A172 (cell line): ENCODE data around the gene CD96. TPM values are rescaled to one million over a fixed set of nuclear protein-coding genes. Genes with fewer than 3 reads are reported as not detected.

Source experiments
- DNase-seq: peaks from one replicate; pipeline ENCODE4 v3.0.0-alpha.2; 2015; ENCODE audit warnings: low spot score
- total RNA-seq: library from RNA; depleted of rRNA; stranded (reverse); fragments of >200 nt; shearing (Covaris generic); gene quantifications from 2 replicates; pipeline ENCODE4 v1.2.3, GENCODE V29; 2014

The CD96 gene
- total RNA-seq, 1 experiment from 2014 or later, result not detected

DNA sequence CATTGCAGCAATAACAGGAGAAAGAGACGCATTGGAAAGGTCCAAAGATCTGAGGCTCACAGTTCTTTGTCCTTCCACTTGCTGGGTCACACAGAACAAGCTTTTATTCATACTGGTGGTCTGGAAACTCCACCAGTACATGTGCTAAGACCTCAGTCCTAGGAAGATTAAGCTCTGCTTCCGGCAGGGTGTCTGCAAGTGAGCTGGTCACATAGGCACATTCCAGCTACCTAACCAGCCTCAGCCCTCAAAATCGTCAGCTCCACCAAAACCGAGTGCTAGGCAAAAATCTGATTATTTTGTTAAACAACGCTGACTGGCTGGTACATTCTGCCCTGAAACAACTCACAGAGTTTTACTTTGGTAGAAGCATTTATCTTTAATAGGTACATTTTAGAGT, 50.9 kb downstream of the CD96 start:
- DNase-seq, result no peak

- DNase-seq, result no peak
These were observed 51.7 kb downstream of the CD96 start for GRCh38 chr3:111593666-111594065.

- peak; percentile 78 for DNase-seq
These were observed 52.2 kb downstream of the CD96 start for GRCh38 chr3:111594205-111594604.

- DNase-seq, result no peak
These were observed 52.8 kb downstream of the CD96 start for GRCh38 chr3:111594781-111595180.

- no peak for DNase-seq
These were observed 53.2 kb downstream of the CD96 start, which contains the start of gene ZBED2 for GRCh38 chr3:111595232-111595631. TSS of gene ZBED2 (minus strand) at chr3:111595346. CDS start at chr3:111594201, 1,145 bp downstream.

GRCh38 chr3:111596328-111596727, 54.3 kb downstream of the CD96 start:
- DNase-seq, result no peak

DNA sequence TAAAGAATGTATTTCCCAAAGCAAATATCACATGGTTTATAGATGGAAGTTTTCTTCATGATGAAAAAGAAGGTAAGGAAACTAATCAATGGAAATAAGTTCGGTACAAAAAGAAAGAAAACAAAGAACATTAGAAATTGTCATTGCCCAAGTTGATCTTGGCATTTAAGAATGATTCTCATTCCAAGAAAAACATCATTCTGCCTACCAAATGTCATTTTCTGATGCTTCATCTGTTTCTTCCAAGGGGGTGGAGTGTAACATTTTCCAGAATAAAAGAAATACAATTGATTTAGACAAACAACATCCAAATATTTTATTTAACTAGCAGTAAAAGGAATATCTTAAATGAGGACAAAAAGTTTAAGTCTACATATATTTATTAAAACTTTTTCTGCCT, 56.1 kb downstream of the CD96 start:
- no peak for DNase-seq

DNA sequence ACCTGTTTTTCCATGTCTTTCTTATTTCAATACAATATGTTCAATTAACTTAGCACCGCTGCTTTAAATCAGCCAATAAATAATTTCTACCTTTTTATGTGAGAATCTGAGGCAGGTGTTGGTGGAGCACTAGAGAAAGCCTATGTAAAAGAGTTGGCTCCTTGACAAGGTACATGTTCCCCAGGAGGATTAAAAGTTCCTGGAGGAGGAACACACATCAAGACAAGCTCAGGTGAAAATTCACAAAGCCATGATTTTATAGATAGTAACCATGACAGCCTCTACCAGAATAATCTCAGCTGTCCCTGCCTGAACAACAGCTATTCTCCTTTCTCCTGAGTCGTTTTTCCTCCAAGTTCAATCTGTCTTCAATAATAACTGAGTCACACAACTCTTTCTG, 56.6 kb downstream of the CD96 start:
- no peak for DNase-seq

DNA sequence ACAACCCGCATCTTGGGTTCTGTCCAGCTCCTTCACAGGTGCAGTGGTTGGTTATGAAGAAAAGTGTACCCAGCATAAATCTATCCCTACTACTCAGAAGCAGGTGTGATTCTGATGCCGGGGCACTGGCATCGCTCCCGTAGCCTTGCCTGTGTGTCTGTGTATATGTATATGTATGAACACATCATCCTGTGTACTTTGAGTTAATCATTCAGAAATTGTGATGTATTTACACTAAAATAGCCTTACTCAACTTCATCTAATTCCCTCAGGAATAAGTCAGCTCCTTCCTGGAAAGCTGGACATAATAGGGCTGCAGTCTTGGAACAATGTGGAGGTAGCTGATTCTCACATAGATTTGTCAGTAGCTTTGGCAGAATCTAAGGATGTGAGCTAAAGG, 59.8 kb downstream of the CD96 start:
- no peak for DNase-seq

DNA sequence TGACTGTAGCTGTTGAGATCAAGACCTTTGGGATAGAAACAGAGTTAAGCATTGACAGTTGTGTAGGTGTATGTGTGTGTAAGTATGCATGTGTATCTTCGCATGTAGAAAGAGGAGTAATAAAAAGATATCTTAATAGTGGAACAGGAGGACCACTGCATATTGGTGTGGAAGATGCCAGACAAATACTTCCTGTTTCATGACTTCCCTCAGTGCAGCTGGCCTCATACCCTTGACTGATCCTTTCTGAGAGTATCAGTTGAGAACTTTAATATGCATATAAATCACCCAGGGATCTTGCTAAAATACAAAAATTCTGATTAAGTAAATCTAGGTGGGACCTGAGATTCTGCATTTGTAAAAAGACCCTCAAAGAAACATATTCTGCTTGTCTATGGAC, 61.7 kb downstream of the CD96 start:
- no peak for DNase-seq

DNA sequence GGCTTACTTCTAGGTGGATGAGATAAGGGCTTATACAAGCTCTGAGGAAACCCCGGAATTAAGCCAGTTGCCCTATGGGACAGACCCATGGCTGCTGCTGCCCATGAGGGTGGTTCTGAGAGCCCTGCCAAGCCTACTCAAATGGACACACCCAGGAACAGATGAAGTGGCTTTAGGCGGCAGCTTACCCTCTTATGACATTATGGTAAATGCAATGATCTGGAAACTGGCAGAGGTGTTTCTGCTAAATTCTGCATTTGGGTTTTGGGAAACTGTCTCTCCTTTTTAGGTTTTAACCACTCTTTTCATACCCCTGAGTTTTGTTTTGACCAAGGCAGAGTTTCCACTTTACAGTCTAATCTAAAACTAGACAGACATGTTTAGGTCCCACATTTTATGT, 62.1 kb downstream of the CD96 start:
- DNase-seq, result no peak

GRCh38 chr3:111605018-111605417, 63.0 kb downstream of the CD96 start:
- DNase-seq, result no peak

GRCh38 chr3:111605493-111605892, 63.5 kb downstream of the CD96 start:
- no peak for DNase-seq

GRCh38 chr3:111607240-111607920, 65.4 kb downstream of the CD96 start:
- no peak for DNase-seq

DNA sequence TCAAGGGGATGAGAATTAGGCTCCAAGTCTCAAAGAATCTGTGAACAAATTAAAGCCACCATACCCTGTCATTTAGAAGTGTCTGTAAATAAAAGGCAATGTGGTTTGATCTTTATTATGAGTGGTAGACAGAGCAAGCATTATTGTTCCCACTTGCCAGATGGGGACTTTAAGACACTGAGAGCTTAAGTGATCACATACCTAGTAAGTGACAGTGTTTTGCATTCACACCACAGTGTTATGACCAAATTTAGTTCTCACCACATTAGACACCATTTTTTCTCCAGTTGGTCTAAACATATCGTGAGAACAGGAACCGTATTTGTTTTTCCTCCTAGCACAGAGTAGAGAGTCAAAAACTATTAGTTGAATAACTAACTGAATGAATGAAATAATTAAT, 66.4 kb downstream of the CD96 start:
- DNase-seq, result no peak

- no peak for DNase-seq
These were observed 67.7 kb downstream of the CD96 start for GRCh38 chr3:111609700-111610099.

GRCh38 chr3:111610189-111610588, 68.2 kb downstream of the CD96 start:
- DNase-seq, result no peak

DNA sequence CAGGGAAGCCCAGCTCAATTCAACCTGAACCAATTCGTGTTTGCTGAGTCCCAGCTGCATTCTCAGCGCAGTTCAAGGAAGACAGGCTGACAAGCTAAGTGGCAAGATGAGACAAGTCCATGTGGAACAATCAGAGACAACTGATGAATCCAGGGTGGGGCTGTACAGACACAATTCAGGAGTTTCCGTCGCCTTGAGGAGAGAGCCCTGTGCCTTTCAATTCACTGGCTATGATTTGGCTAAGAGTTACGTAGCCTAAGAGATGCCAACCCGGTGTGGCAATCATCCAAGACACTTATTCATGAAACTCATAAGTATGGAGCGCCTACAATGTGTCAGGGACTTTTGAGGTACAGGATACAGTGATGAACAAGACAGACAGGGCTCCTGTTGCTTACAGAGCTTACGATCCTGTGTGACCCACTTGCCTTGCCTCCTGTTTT, 68.6 kb downstream of the CD96 start:
- no peak for DNase-seq

DNA sequence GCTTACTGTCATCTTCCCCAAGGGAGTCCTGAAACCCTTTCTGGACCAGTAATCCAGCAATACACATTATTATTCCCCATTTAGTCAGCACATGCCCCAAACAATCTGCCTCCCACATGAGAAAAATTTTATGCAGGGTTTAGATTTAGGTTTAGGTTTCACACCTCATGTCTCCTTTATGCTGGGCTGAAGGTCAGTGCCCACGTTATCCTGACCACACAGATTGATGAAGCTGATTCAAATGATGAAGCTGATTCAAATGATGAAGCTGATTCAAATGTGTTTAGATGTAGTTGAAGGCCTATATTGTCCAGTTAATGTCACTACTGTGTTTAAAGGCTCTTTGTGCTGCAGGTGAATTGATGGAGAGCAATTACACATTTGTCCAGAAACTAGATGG, 71.3 kb downstream of the CD96 start:
- DNase-seq, result no peak

- no peak for DNase-seq
These were observed 73.9 kb downstream of the CD96 start for GRCh38 chr3:111615880-111616279.

DNA sequence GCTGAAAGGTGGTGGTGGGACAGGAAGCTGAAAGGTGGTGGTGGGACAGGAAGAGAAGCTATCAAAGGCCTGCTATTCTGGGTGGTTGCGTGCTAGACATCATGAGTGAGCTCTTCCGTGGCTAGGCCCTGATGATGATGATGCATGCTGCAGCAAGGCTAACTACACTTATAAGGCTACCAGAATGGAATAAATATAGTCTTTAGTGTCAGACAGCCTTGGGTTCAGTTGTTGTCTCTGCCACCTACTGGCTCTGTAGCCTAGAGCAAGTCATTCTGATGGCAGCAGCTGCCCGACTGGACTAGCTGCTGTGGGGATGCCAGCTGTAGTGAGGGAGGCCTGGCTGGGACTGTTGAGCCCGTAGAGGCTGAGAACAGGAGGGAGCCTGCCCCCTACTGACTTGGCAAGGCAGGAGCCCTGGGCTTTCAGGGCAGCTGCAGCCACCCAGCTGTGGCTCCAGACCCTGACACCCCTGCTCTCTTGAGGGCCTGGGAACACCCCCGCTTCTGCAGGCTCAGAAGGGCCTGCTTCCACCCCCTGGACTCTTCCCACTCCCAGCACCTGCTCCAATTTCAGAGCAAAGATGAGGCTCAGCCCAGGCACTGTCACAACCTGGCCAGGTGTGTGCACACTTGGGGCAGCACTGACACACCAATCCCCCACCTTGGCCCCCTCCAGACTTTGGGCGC, 74.6 kb downstream of the CD96 start:
- DNase-seq, result no peak

DNA sequence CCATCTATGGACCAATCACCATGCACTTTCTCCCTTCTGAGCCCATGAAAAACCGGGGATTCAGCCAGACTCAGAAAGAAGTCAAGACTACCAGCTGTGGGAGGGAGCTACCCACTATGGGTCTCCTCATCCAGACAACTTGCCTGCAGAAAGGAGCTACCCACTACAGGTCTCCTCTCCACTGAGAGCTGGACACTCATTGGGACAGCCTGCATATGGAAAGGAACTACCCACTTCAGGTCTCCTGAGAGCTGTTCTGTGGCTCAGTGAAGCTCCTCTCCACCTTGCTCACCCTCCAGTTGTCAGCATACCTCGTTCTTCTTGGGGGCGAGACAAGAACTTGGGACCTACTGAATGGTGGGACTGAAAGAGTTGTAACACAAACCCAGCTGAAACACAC, 75.4 kb downstream of the CD96 start:
- no peak for DNase-seq

DNA sequence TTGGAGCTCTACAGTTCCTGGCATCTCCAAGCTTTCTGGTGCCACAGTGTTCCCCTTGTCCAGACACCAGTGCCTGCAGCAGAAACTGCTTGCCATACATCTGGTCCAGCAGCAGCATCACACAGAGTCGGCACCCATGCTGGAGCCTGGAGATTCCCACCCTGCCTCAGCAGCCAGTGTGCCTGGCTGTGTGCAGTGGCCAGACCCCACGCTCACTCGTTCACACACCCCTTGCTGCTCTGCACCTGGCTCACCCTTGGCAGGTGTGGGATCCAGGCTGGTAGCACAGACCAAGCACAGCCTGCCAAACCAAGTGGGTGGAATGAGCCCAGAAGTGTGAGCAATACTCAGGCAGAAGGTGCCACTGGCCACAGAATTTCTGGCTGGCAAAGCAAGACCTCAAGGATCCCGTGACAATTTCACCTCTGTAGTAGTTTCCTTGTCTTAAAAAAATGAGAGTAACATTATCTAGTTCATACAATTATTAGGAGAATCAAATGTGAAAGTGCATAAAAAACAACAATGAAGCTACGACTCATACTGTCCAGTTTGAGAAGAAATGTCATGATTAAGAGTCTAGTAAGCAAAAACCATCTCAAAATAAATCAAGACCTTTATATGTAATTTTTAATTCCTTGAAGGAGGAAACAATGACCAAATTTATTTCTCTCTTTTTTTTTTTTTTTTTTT, 76.1 kb downstream of the CD96 start:
- no peak for DNase-seq
